MM.1S (cell line): Measurements from ENCODE around the gene CLPTM1L.

ENCODE experiments used
- CTCF ChIP-seq: fragments of 300-600 bp; sonication (generic); IDR thresholded peaks from 2 replicates; pipeline ENCODE4 v1.5.1; 2016; ENCODE audit warnings: antibody characterized with exemption, low read length, mixed read lengths
- EZH2 ChIP-seq: fragments of 300-600 bp; sonication (generic); optimal IDR thresholded peaks from 2 replicates; pipeline ENCODE3; 2017; ENCODE audit warnings: low read depth, mild to moderate bottlenecking, antibody characterized with exemption, low read length, mixed read lengths

- no peak for TF ChIP-seq CTCF
- TF ChIP-seq EZH2: no peak
Measured at GRCh38 chr5:1341863-1342262, 3.0 kb downstream of the CLPTM1L start.
